SK-N-SH treated with all-trans-retinoic acid at 6 μM for 48 hours (cell line): Measurements from ENCODE around the gene LRRN4CL.

Experiments used
- ATAC-seq: fragments of 200-7000 bp; cut with Tn5 transposase; 3 replicates; pipeline ENCODE4 v1.9.1; 2020; ENCODE audit warnings: mild to moderate bottlenecking, moderate library complexity
- BACH2 ChIP-seq: fragments of 250-450 bp; sonication (Bioruptor Pico); IDR thresholded peaks from 2 replicates; pipeline ENCODE4 v1.9.0; 2021; ENCODE audit warnings: mild to moderate bottlenecking, borderline replicate concordance
- CSDC2 ChIP-seq: fragments of 250-450 bp; sonication (Bioruptor Pico); IDR thresholded peaks from 2 replicates; pipeline ENCODE4 v1.5.0; 2020; ENCODE audit warnings: mild to moderate bottlenecking, moderate library complexity
- ESRRG ChIP-seq: fragments of 250-450 bp; sonication (Bioruptor Pico); IDR thresholded peaks from 2 replicates; pipeline ENCODE4 v1.6.1; 2021; ENCODE audit warnings: mild to moderate bottlenecking
- GLIS3 ChIP-seq: fragments of 250-450 bp; sonication (Bioruptor Pico); IDR thresholded peaks from 2 replicates; pipeline ENCODE4 v1.5.0; 2020; ENCODE audit warnings: mild to moderate bottlenecking, moderate library complexity
- ISL1 ChIP-seq: fragments of 250-450 bp; sonication (Bioruptor Pico); IDR thresholded peaks from 2 replicates; pipeline ENCODE4 v2.1.2; 2022; ENCODE audit warnings: mild to moderate bottlenecking, moderate library complexity
- OSR1 ChIP-seq: fragments of 250-450 bp; sonication (Bioruptor Pico); IDR thresholded peaks from 2 replicates; pipeline ENCODE4 v1.8.0; 2022; ENCODE audit warnings: moderate library complexity, mild to moderate bottlenecking, inconsistent platforms
- SNAI2 ChIP-seq: fragments of 250-450 bp; sonication (Bioruptor Pico); IDR thresholded peaks from 2 replicates; pipeline ENCODE4 v1.5.0; 2020; ENCODE audit warnings: mild to moderate bottlenecking, moderate library complexity
- TOX ChIP-seq: fragments of 250-450 bp; sonication (Bioruptor Pico); IDR thresholded peaks from 2 replicates; pipeline ENCODE4 v1.8.0; 2021; ENCODE audit warnings: mild to moderate bottlenecking, moderate library complexity, borderline replicate concordance
- TSHZ2 ChIP-seq: fragments of 250-450 bp; sonication (Bioruptor Pico); IDR thresholded peaks from 2 replicates; pipeline ENCODE4 v1.5.0; 2020; ENCODE audit warnings: mild to moderate bottlenecking, moderate library complexity
- ZC3H10 ChIP-seq: fragments of 250-450 bp; sonication (Bioruptor Pico); IDR thresholded peaks from 2 replicates; pipeline ENCODE4 v1.5.1; 2021; ENCODE audit warnings: mild to moderate bottlenecking, moderate library complexity
- ZFP3 ChIP-seq: fragments of 250-450 bp; sonication (Bioruptor Pico); IDR thresholded peaks from 2 replicates; pipeline ENCODE4 v1.5.0; 2020; ENCODE audit warnings: mild to moderate bottlenecking, moderate library complexity
- ZNF8 ChIP-seq: fragments of 450-650 bp; formaldehyde crosslinking; IDR thresholded peaks from 2 replicates; pipeline ENCODE4 v1.5.0; 2020; ENCODE audit warnings: mild to moderate bottlenecking, moderate library complexity
- TF ChIP-seq, protein P1 (sequence below): fragments of 250-450 bp; sonication (Bioruptor Pico); IDR thresholded peaks from 2 replicates; pipeline ENCODE4 v1.8.0; 2021; ENCODE audit warnings: low read depth, mild to moderate bottlenecking, moderate library complexity, borderline replicate concordance
- TF ChIP-seq, protein P2 (sequence below): fragments of 250-450 bp; sonication (Bioruptor Pico); IDR thresholded peaks from 2 replicates; pipeline ENCODE4 v1.8.0; 2020; ENCODE audit warnings: mild to moderate bottlenecking, moderate library complexity, borderline replicate concordance
- TF ChIP-seq, protein P3 (sequence below): fragments of 250-450 bp; sonication (Bioruptor Pico); IDR thresholded peaks from 2 replicates; pipeline ENCODE4 v1.5.1; 2021; ENCODE audit warnings: mild to moderate bottlenecking, moderate library complexity
- TF ChIP-seq, protein P4 (sequence below): fragments of 250-450 bp; sonication (Bioruptor Pico); IDR thresholded peaks from 2 replicates; pipeline ENCODE4 v1.5.1; 2020; ENCODE audit warnings: low read depth, mild to moderate bottlenecking, moderate library complexity

Gene LRRN4CL

GRCh38 chr11:62645946-62646824, 43.1 kb downstream of the LRRN4CL start, which contains the start of gene GANAB:
GANAB (minus strand) TSS chr11:62646613; CDS start chr11:62646599, 14 bp downstream.
- ATAC-seq, result peak; percentile 99
- TF ChIP-seq ZC3H10 (no peak), GLIS3 (0 out of 2 replicates have a peak, but pooled peaks have one; percentile 39)
- TF ChIP-seq, all 23 proteins: peak for 1

DNA sequence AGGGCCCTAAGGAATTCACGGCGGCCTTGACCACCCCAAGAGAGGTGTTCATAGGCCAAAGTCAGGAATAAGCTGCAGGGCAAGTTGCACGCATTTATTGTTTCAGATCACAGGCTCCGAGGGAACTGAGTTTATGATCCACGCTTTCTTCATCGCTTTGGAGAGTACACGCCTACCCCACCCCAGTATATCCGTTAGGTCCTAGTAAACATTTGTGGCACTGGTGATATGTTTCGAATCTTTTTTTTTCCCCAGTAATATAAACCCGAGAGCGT, 43.7 kb downstream of the LRRN4CL start:
- ATAC-seq, result peak; percentile 4
- TF ChIP-seq OSR1 (CRISPR knock-in tag), result no peak
- no peak for TF ChIP-seq ZC3H10
- TF ChIP-seq, protein P1, sequence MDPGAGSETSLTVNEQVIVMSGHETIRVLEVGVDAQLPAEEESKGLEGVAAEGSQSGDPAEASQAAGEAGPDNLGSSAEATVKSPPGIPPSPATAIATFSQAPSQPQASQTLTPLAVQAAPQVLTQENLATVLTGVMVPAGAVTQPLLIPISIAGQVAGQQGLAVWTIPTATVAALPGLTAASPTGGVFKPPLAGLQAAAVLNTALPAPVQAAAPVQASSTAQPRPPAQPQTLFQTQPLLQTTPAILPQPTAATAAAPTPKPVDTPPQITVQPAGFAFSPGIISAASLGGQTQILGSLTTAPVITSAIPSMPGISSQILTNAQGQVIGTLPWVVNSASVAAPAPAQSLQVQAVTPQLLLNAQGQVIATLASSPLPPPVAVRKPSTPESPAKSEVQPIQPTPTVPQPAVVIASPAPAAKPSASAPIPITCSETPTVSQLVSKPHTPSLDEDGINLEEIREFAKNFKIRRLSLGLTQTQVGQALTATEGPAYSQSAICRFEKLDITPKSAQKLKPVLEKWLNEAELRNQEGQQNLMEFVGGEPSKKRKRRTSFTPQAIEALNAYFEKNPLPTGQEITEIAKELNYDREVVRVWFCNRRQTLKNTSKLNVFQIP (CRISPR knock-in tag), result no peak
- TF ChIP-seq, all 23 proteins: peak for 0

- no peak for ATAC-seq
- TF ChIP-seq, protein P2, sequence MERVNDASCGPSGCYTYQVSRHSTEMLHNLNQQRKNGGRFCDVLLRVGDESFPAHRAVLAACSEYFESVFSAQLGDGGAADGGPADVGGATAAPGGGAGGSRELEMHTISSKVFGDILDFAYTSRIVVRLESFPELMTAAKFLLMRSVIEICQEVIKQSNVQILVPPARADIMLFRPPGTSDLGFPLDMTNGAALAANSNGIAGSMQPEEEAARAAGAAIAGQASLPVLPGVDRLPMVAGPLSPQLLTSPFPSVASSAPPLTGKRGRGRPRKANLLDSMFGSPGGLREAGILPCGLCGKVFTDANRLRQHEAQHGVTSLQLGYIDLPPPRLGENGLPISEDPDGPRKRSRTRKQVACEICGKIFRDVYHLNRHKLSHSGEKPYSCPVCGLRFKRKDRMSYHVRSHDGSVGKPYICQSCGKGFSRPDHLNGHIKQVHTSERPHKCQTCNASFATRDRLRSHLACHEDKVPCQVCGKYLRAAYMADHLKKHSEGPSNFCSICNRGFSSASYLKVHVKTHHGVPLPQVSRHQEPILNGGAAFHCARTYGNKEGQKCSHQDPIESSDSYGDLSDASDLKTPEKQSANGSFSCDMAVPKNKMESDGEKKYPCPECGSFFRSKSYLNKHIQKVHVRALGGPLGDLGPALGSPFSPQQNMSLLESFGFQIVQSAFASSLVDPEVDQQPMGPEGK (CRISPR knock-in tag), result no peak
- TF ChIP-seq ZNF8 (no peak), BACH2 (CRISPR knock-in tag) (no peak), ESRRG (no peak), CSDC2 (CRISPR knock-in tag) (no peak), ISL1 (CRISPR knock-in tag) (no peak), SNAI2 (CRISPR knock-in tag) (no peak), TSHZ2 (no peak), ZC3H10 (no peak), ZFP3 (no peak), TOX (CRISPR knock-in tag) (no peak)
- TF ChIP-seq, protein P3, sequence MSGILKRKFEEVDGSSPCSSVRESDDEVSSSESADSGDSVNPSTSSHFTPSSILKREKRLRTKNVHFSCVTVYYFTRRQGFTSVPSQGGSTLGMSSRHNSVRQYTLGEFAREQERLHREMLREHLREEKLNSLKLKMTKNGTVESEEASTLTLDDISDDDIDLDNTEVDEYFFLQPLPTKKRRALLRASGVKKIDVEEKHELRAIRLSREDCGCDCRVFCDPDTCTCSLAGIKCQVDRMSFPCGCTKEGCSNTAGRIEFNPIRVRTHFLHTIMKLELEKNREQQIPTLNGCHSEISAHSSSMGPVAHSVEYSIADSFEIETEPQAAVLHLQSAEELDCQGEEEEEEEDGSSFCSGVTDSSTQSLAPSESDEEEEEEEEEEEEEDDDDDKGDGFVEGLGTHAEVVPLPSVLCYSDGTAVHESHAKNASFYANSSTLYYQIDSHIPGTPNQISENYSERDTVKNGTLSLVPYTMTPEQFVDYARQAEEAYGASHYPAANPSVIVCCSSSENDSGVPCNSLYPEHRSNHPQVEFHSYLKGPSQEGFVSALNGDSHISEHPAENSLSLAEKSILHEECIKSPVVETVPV, result no peak
- TF ChIP-seq, protein P1 (CRISPR knock-in tag), result no peak
- TF ChIP-seq, protein P4, sequence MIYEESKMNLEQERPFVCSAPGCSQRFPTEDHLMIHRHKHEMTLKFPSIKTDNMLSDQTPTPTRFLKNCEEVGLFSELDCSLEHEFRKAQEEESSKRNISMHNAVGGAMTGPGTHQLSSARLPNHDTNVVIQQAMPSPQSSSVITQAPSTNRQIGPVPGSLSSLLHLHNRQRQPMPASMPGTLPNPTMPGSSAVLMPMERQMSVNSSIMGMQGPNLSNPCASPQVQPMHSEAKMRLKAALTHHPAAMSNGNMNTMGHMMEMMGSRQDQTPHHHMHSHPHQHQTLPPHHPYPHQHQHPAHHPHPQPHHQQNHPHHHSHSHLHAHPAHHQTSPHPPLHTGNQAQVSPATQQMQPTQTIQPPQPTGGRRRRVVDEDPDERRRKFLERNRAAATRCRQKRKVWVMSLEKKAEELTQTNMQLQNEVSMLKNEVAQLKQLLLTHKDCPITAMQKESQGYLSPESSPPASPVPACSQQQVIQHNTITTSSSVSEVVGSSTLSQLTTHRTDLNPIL, result no peak
These were observed 45.1 kb downstream of the LRRN4CL start for GRCh38 chr11:62644220-62644619.
